Motor neuron (in vitro differentiated cells): ENCODE data around the gene NEK3. TPM values are rescaled to one million over a fixed set of nuclear protein-coding genes. Genes with fewer than 3 reads are reported as not detected.
"Not testable (repeated sequence)": the region's sequence is repeated elsewhere in the genome, so short reads cannot be mapped to it uniquely, and the experiment has no call there.

ENCODE experiments used
- ATAC-seq, 8 experiments: fragments of 200-7000 bp; cut with Tn5 transposase; replicated peaks in 6 of 8; 2 replicates each; pipeline ENCODE4 v1.8.0; 2021; ENCODE audit warnings: mild to moderate bottlenecking in 8 of 8, moderate library complexity in 8 of 8
- H3K27ac ChIP-seq, 2 donors: fragments of 250-450 bp; sonication (Bioruptor Pico); 2 replicates each; pipeline ENCODE4 v1.9.0; 2021; ENCODE audit warnings: antibody characterized with exemption in 2 of 2, mild to moderate bottlenecking in 2 of 2, moderate library complexity in 1 of 2
- H3K4me1 ChIP-seq, 2 donors: fragments of 250-450 bp; sonication (Bioruptor Pico); replicated peaks in 1 of 2; 2 replicates each; pipeline ENCODE4 v1.6.1; 2021; ENCODE audit warnings: antibody characterized with exemption in 2 of 2, mild to moderate bottlenecking in 2 of 2, moderate library complexity in 1 of 2
- H3K4me3 ChIP-seq, 5 donors: fragments of 250-450 bp; sonication (Bioruptor Pico); 2 replicates each; pipeline ENCODE4 v1.9.0; 2021; ENCODE audit warnings: antibody characterized with exemption in 5 of 5, mild to moderate bottlenecking in 5 of 5, moderate library complexity in 4 of 5
- WGBS, 10 experiments: fragments of 450-650 bp; shearing (Covaris generic); methylation state at CpG; one replicate each; pipeline ENCODE4 v1.0.0; 2022; 5-methylcytosine and 5-hydroxymethylcytosine counted together
- in situ Hi-C, 9 experiments: fragments of 400-800 bp; cut with MboI; loops; one replicate each; pipeline ENCODE4 v1.15.0; 2021; ENCODE audit warnings: low sequenced_read_pairs in 9 of 9, low pct_unique_long_range_greater_than_20kb in 2 of 9; ENCODE audit not compliant: unreplicated experiment in 9 of 9
- total RNA-seq, 8 experiments: library from RNA; unstranded; fragments of 300-600 nt; gene quantifications; 2 replicates each; pipeline versions ENCODE4 v1.2.3 to v1.2.4, GENCODE V29; 2022

The NEK3 gene
- 10 to 100 TPM in 6 of 8 experiments, 1 to 10 TPM in 2; 7.5 to 26.4 (median 21.5) TPM for total RNA-seq

GRCh38 chr13:52159159-52159982, at the start of gene NEK3:
NEK3 (minus strand) TSS chr13:52159597; CDS start chr13:52156191, 3,406 bp downstream.
- H3K4me3 ChIP-seq = peak within 1 kb of the TSS; percentile 54 to 75 (median 57)
- H3K4me1 ChIP-seq = peaks cover 11 to 27% of the 10 kb centered on the region in 2 donors
- peak within 1 kb of the TSS in 1 of 2 donors; percentile 40 for H3K27ac ChIP-seq
- 2 to 100% (median 37%) methylated on average over 1 to 28 of the region's 74 CpGs; no CpG with 5 or more reads in 2 of the 10 experiments for WGBS, 10 experiments
- peak; percentile 82 to 96 (median 95) for ATAC-seq
- in situ Hi-C loops = no loop called here

- H3K27ac ChIP-seq, H3K4me3 ChIP-seq, in situ Hi-C loops, ATAC-seq, H3K4me1 ChIP-seq: not testable (repeated sequence)
- 43 to 100% (median 81%) methylated on average over 1 to 6 of the region's 6 CpGs; no CpG with 5 or more reads in 4 of the 10 experiments for WGBS, 10 experiments
Observed at GRCh38 chr13:52208384-52208783, 49.0 kb upstream of the NEK3 start.

- ATAC-seq, H3K4me3 ChIP-seq, H3K4me1 ChIP-seq, H3K27ac ChIP-seq, in situ Hi-C loops: not testable (repeated sequence)
- 33 to 100% (median 71%) methylated on average over 1 of the region's 3 CpGs; no CpG with 5 or more reads in 7 of the 10 experiments for WGBS, 10 experiments
Observed at GRCh38 chr13:52207896-52208295, 48.5 kb upstream of the NEK3 start.

GRCh38 chr13:52207337-52207736, 47.9 kb upstream of the NEK3 start:
- ATAC-seq, H3K27ac ChIP-seq, H3K4me1 ChIP-seq, in situ Hi-C loops, H3K4me3 ChIP-seq: not testable (repeated sequence)
- no CpG with 5 or more reads among the region's 2 CpGs for WGBS, 10 experiments

GRCh38 chr13:52204546-52204945, 45.1 kb upstream of the NEK3 start:
- H3K4me1 ChIP-seq, ATAC-seq, H3K27ac ChIP-seq, in situ Hi-C loops, H3K4me3 ChIP-seq: not testable (repeated sequence)
- 38 to 100% (median 79%) methylated on average over 1 to 3 of the region's 4 CpGs; no CpG with 5 or more reads in 6 of the 10 experiments for WGBS, 10 experiments

- ATAC-seq = peak in 6 of 8 experiments; percentile 41 to 98 (median 79)
- H3K4me1 ChIP-seq, in situ Hi-C loops, H3K4me3 ChIP-seq, H3K27ac ChIP-seq: not testable (repeated sequence)
- 40 to 60% methylated on average over 1 of the region's 1 CpG; no CpG with 5 or more reads in 8 of the 10 experiments for WGBS, 10 experiments
Observed at GRCh38 chr13:52203864-52204263, 44.5 kb upstream of the NEK3 start.

- in situ Hi-C loops, H3K27ac ChIP-seq, H3K4me1 ChIP-seq, H3K4me3 ChIP-seq: not testable (repeated sequence)
- ATAC-seq = peak in 1 of 8 experiments; percentile 15
- 10 to 37% methylated on average over 2 of the region's 7 CpGs; no CpG with 5 or more reads in 8 of the 10 experiments for WGBS, 10 experiments
Observed at GRCh38 chr13:52202506-52202905, 43.1 kb upstream of the NEK3 start.

GRCh38 chr13:52201439-52202193, 42.2 kb upstream of the NEK3 start:
- H3K27ac ChIP-seq, in situ Hi-C loops, H3K4me1 ChIP-seq, H3K4me3 ChIP-seq: not testable (repeated sequence)
- peak in 7 of 8 experiments; percentile 52 to 94 (median 70) for ATAC-seq
- WGBS, 10 experiments = 0 to 100% (median 35%) methylated on average over 1 to 12 of the region's 12 CpGs; no CpG with 5 or more reads in 2 of the 10 experiments

GRCh38 chr13:52195401-52195837, 36.0 kb upstream of the NEK3 start:
- in situ Hi-C loops = no loop called here
- 0 to 100% (median 94%) methylated on average over 2 to 17 of the region's 34 CpGs; no CpG with 5 or more reads in 3 of the 10 experiments for WGBS, 10 experiments
- no peak overlapping the region for H3K27ac ChIP-seq

GRCh38 chr13:52194184-52194868, 34.9 kb upstream of the NEK3 start:
- 0 to 42% (median 8%) methylated on average over 5 to 40 of the region's 47 CpGs; no CpG with 5 or more reads in 4 of the 10 experiments for WGBS, 10 experiments
- peak; percentile 88 to 99 (median 98) for ATAC-seq
- in situ Hi-C loops = no loop called here
- H3K27ac ChIP-seq = peak overlapping the region; percentile 79 to 94
- peak overlapping the region; percentile 69 to 98 (median 91) for H3K4me3 ChIP-seq
- peaks cover 13 to 16% of the 10 kb centered on the region in 2 donors for H3K4me1 ChIP-seq

More at GRCh38 chr13:52195401-52195837, 36.0 kb upstream of the NEK3 start:
- no peak overlapping the region for H3K4me3 ChIP-seq
- H3K4me1 ChIP-seq = peaks cover 13 to 16% of the 10 kb centered on the region in 2 donors
- ATAC-seq = peak in 3 of 8 experiments; percentile 34 to 56 (median 45)

GRCh38 chr13:52193587-52194183, 34.3 kb upstream of the NEK3 start:
- Histone ChIP-seq H3K4me1 (peaks cover 13 to 16% of the 10 kb centered on the region in 2 donors), H3K4me3 (peak overlapping the region; percentile 69 to 98 (median 91)), H3K27ac (peak overlapping the region; percentile 79 to 94)
- WGBS, 10 experiments = 0 to 9% (median 1%) methylated on average over 1 to 13 of the region's 14 CpGs
- in situ Hi-C loops = not testable (repeated sequence)
- peak; percentile 6 to 32 (median 16) for ATAC-seq
